Gastrocnemius medialis (tissue), 4 donors: ENCODE measurements around the gene RDH16.

Experiments used
- CTCF ChIP-seq, 5 experiments: fragments of 450-650 bp in 3 of 5; fragments of 200-600 bp in 2 of 5; sonication (generic) in 2 of 5; IDR thresholded peaks in 4 of 5; conservative IDR thresholded peaks in 1 of 5; 1 replicate in 4 of 5; 2 replicates in 1 of 5; pipeline ENCODE4 v1.5.1; 2016 to 2019; ENCODE audit warnings: antibody characterized with exemption in 5 of 5, mild to moderate bottlenecking in 3 of 5, moderate library complexity in 3 of 5
- POLR2A ChIP-seq, 2 donors: fragments of 450-650 bp; IDR thresholded peaks; one replicate each; pipeline ENCODE4 v1.6.1; 2017; ENCODE audit warnings: antibody characterized with exemption in 2 of 2, mild to moderate bottlenecking in 2 of 2, moderate library complexity in 2 of 2

GRCh38 chr12:56991319-56992246 is 34.2 kb upstream of the RDH16 start:
- TF ChIP-seq CTCF (IDR thresholded peaks at IDR 0.05 in 4 of 5, conservative IDR thresholded peaks at IDR 0.05 in 1 of 5) (no peak), POLR2A (IDR thresholded peaks at IDR 0.05) (no peak)
